HG03378 (cell line): Measurements from ENCODE around the gene DHRS1.
"Not testable (repeated sequence)": the region's sequence is repeated elsewhere in the genome, so short reads cannot be mapped to it uniquely, and the experiment has no call there.

ENCODE experiments used
- ATAC-seq: cut with Tn5 transposase; IDR thresholded peaks from one replicate; pipeline ENCODE4 v1.9.1; 2021; ENCODE audit warnings: mild to moderate bottlenecking, moderate library complexity; ENCODE audit not compliant: unreplicated experiment

The DHRS1 gene

DNA sequence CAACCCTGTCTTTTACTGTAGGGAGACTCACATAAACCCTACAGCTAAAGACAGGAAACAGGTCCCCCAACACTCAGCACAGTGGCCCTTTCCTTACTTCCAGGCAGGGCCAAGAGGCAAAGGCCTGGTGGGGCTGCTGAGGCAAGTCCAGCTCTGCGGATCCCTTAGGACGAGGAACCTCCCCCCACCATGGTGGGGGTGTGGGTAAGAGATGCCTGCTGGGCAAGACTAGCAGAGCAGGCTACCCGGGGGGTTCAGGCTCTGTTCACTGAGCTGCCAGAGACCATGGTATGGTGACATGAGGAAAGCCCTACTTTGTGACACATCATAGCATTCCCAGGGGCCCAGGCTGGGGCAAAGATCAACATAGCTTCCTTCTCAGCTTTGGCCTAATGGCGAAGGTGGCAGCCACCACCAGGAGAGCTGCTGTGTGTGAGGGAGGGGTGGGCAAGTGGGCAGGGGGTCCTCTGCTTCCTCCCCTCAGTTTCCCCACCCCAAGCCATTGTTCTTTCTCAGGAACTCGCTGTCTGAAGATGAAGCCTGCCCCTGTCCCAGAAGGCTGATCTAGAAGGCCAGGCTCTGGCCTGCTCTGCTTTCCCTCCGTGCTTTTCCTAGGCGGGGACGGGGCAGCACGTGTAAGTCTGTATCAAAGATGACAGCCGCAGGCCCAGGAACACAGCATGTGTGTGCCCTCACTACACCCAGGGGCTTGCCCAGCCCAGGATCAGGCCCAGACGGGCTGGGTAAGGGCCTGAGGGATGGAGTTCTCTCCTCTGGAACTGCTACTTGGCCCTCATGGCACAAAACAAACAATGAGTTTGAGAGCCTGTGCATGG lies 47.1 kb downstream of the DHRS1 start:
- no peak for ATAC-seq

GRCh38 chr14:24251880-24252288 lies 47.7 kb downstream of the DHRS1 start:
- no peak for ATAC-seq

- no peak for ATAC-seq
These were observed 49.2 kb downstream of the DHRS1 start for GRCh38 chr14:24250354-24250753.

DNA sequence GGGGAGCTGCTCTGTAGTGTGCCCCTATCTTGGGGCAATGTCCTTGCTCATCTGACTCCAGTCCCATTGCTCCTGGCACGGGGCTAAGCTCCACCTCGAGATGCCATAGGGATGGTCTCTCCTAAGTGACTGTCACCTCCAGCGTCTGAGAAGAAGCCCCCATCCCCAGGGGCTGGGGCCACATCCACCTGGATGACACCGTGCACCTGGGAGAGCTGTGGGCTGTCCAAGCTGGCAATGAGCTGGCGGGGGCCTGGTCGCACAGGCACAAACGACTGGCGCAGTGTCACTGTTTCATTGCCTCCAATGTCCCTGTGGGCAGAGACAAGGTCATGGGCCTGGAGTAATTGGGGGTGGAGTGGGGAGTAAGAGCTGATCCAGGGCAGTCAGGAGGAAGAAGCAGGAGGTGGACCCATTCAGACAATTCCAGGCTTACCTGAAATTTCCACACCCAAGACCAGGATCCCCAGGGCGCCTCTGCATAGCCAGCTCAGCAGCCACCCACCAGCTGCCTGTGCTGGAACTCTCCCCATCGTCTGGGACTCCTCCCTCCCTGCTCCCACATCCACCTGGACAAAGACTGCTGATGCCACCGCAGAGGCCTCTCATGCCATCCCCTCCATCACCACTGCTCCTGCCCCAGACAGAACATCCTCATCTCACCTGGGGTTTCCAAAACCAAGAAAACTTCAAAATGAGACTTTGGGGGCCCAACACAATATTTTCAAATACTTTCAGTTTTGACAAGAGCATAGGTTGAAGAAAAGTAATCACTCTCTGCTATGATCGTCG lies 50.2 kb downstream of the DHRS1 start:
- ATAC-seq, result no peak

DNA sequence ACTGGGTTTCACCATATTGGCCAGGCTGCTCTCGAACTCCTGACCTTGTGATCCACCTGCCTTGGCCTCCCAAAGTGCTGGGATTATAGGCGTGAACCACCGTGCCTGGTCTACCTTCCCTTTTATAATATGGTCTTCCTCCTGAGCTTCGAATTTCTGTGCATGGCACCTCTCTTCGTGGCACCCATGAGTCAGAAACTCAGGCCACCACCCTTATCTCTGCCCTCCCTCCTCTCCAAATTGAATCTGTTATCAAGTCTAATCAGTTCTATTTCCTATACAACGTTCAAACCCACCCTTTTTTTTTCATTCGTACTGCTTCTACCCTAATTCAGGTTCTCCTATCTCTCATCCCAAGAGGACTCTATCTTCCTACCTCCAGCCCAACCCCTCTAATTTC lies 52.2 kb downstream of the DHRS1 start:
- no peak for ATAC-seq

GRCh38 chr14:24246765-24247212 lies 52.8 kb downstream of the DHRS1 start:
- peak; percentile 26 for ATAC-seq

GRCh38 chr14:24245350-24245749 lies 54.2 kb downstream of the DHRS1 start:
- not testable (repeated sequence) for ATAC-seq

- ATAC-seq, result no peak
These were observed 56.2 kb downstream of the DHRS1 start for GRCh38 chr14:24243336-24243836.

GRCh38 chr14:24241829-24242443 lies 57.6 kb downstream of the DHRS1 start:
- peak; percentile 58 for ATAC-seq
